ENCODE results near the gene METTL16.

The METTL16 gene

DNA sequence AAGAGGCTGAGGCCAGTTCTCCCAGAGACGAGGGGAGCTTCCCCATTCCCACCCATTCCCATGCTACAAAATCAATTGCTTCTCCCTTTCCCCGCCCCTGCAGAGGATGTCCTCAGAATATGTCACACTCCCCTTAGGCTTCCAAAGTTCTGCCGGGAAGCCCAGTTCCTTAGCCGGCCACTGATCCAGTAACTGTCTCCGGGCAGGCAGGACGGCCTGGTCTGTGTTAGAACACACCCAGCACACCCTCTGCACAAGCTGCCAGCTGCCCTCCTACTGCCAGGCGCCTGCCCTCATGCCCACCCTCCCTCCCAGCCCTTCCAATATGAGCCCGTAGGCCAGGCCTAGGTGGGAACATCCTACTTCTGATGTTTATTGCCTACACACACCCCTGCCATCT, 143.3 kb downstream of the METTL16 start:
- no peak overlapping the region for H3K4me3 ChIP-seq (ENCODE audit: low read length)
- no peak for DNase-seq (ENCODE audit: low read depth)
- TF ChIP-seq, protein P1, sequence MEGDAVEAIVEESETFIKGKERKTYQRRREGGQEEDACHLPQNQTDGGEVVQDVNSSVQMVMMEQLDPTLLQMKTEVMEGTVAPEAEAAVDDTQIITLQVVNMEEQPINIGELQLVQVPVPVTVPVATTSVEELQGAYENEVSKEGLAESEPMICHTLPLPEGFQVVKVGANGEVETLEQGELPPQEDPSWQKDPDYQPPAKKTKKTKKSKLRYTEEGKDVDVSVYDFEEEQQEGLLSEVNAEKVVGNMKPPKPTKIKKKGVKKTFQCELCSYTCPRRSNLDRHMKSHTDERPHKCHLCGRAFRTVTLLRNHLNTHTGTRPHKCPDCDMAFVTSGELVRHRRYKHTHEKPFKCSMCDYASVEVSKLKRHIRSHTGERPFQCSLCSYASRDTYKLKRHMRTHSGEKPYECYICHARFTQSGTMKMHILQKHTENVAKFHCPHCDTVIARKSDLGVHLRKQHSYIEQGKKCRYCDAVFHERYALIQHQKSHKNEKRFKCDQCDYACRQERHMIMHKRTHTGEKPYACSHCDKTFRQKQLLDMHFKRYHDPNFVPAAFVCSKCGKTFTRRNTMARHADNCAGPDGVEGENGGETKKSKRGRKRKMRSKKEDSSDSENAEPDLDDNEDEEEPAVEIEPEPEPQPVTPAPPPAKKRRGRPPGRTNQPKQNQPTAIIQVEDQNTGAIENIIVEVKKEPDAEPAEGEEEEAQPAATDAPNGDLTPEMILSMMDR (conservative IDR thresholded peaks at IDR 0.05; ENCODE audit: low read length): no peak

DNA sequence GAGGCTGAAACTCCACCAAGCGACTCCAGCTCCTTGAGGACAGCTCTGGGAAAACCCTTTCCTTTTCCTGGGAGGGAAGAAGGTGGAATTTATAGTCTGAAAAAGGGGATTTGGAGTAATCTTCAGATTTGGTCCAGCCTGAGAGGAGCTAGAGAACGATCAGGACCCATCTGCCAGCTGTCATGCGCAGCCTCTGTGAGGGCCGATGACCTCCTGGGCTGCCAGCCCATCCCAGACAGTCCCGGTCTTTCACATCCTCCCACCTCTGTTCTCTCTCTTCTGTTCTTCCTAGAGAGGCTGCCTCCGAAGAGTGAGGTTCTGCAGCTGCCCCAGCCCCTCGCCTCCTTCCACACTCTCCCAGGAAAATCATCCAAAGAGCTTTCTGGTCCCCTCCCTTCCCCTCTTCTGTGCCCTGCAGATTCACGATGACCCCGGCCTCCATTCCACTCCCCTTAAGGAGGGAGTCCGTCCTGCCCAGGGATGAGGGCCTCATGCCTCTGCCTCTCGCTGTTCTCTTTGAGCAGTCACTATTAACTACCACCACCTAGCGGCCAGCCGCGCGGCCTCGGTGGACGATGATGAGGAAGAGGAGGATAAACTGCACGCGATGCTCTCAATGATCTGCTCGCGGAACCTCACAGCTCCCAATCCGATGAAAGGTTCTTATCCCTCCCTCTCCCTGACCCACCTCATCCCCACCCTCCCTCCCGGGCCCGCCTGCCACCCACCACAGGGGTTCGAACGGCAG, 144.8 kb downstream of the METTL16 start:
- no peak for DNase-seq (ENCODE audit: low read depth)
- TF ChIP-seq, protein P1 (conservative IDR thresholded peaks at IDR 0.05; ENCODE audit: low read length): no peak
- H3K4me3 ChIP-seq (ENCODE audit: low read length): no peak overlapping the region
